Activated CD4-positive, alpha-beta T cell treated with anti-CD3 and anti-CD28 coated beads, Interleukin-10, Interleukin-2, amounts not matched to agents 100 ng/mL and 50 ng/mL, durations not matched to agents 16 hours and 8 hours (primary cell): ENCODE data around the gene YBX1.
"Not testable (repeated sequence)": the region's sequence is repeated elsewhere in the genome, so short reads cannot be mapped to it uniquely, and the experiment has no call there.

Experiments
- DNase-seq: peaks from one replicate; pipeline ENCODE4 v3.0.0-alpha.2; 2020

Gene YBX1

GRCh38 chr1:42751511-42752070, 69.4 kb downstream of the YBX1 start:
- DNase-seq, result not testable (repeated sequence)

DNA sequence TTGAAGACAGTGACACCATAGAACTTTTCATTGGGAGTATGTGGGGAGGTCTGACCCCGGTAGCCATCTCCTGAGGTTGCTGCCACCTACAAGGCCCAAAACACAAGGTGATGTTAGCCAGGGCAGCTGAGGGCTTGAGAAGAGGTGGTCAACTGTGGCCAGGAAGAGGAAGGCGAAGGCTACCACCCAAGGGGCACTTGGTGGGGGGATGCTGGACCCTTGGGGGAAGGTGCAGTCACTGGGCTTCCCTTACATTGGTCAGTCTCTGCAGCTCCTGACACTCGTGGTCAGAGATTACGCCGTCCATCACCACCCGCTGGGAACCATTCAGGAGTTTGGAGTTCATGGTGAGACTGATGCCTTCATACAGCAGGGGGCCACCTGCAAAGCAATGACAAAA, 70.1 kb downstream of the YBX1 start:
- no peak for DNase-seq

DNA sequence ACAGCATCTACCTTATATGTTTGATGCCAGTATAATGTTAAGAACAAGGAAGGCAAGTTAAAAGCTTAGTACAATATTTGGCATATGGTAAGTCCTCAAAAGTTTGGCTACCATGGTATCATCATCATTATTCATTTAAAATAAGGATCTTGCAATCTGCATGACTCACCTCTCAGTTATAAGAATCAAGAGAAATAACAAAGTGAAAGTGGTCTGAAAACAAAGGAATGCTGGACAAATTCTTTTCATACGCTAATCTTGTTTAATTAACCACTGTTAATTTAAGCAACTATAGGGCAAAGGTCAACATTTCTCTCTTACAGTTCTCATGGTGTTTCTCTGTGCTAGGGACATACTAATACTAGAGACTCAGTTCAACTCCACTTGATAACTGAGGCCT, 70.9 kb downstream of the YBX1 start:
- no peak for DNase-seq
